SKM-1 treated with dmso at 0.1 percent for 144 hours (cell line): Measurements from ENCODE around the gene DISC1.

Source experiments
- DNase-seq: peaks from one replicate; lab custom pipeline; 2025; ENCODE audit not compliant: unreplicated experiment; lab: John Stamatoyannopoulos, UW

The DISC1 gene

DNA sequence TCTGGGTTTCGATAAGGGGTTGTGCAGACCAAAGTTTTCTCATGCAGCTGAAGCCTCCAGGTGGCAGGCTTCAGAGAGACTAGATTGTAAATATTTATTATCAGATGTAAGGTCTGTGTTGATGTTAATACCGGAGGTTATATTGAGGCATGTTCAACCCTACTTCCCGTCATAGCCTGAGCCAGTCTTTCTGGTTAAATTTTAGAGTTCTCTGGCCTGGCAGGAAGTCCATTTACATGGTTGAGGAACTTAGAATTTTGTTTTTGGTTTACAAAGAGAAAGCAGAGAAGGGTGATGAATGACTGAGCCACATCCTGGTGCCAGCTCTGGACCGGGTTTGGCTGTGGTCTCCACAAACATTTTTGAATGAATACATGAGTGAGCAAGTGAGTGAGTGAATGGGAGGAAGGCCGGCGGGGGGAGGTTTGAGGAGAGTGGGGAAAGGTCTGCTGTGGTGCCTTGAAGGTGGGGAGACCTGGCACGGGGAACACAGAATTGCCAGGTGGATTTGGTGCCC, 218.5 kb downstream of the DISC1 start:
- DNase-seq: no peak

DNA sequence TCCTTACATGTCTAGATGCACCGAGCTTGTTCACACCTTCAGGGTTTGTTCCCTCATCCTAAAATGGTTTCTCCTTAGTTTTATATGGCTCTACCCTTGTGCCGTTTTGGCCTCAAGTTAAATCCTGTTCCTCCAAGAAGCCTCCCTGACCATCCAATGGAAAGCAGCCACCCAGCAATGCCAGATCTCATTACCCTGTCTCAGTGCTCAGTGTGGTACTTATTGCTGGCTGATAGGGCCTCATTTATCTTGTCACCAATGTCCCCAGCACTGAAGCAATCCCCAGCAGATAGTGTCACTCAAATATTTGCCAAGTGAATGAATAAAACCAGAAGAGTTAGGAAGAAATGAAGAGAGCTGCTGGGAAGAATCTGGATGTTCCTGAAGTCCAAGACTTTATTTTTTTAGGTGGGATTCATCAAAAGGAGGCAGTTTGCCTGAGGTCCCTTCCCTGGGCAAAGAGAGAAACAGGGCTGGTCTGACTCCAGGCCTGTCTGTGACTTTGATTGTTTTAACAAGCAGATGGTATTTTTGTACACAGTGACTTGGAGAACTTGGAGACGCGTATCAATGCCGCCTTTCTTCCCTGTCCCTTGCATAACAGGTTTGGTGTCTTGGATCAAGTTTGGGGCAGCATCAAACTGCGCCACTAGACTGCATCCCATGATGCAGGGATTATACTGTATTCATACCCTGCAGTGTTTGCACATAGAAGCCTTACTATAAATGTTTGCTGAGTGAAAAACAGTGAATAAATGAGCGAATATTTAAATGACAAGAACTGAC, 221.2 kb downstream of the DISC1 start:
- DNase-seq: no peak

- DNase-seq: no peak
Measured at GRCh38 chr1:231849981-231850380, 223.4 kb downstream of the DISC1 start.

GRCh38 chr1:231850786-231851185, 224.2 kb downstream of the DISC1 start:
- no peak for DNase-seq

- no peak for DNase-seq
Measured at GRCh38 chr1:231853588-231854207, 227.1 kb downstream of the DISC1 start.

DNA sequence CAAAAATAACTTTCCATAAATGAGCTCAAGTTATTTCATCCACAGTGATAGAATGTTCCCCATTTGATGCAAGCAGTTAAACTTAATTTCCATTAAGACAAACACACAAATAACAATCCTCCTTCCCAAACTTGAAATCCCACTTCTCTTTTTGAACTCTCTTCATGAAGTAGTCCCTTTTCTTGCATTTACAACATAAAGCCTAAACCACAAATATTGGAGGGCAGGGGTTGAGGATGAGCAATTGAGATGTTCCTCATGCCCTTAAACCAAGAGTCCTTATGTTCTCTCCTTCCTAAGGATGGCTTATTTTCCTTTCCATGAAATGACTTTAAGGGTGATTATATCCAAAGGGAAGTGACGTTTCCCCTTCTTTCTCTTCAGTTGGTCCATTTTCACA, 228.8 kb downstream of the DISC1 start:
- no peak for DNase-seq

- no peak for DNase-seq
Measured at GRCh38 chr1:231855926-231856325, 229.3 kb downstream of the DISC1 start.

DNA sequence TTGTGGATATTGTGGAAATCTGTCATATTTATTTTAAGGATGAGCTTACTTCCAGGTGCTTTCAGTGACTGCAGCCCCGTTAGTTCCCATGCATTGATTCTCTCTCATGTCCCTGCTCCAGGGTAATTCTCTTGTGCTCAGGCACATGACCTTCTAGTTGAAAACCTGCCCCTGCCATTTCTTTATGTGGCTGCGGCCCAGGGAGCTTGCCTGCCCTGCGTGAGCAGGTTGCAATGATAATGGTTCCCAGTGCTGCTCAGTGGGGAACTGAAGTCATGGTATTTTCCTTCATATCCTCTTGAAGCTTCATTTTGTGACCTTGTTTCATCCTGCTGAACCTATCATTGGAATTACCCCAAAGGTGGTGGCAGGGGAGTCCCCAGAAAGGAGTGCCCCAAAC, 229.8 kb downstream of the DISC1 start:
- no peak for DNase-seq

DNA sequence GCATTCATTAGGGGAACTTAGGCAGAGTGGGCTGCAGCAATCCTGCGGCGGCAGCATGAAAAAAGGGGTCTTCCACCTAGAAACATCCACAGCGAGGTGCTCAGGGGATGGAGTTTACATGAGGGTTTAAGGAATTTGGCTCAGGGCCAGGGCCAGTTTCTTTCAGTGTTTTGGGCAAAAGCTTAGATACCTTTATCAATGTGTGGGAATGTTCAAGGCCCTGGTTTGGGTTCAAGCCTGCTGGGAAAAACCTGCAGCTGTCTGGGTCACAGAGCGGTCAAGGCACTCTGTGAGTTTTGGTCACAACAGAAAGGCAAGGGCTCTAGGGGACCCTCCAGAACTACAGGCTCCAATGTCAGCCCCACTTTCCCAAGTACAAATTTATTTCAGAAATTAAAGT, 230.3 kb downstream of the DISC1 start:
- no peak for DNase-seq

DNA sequence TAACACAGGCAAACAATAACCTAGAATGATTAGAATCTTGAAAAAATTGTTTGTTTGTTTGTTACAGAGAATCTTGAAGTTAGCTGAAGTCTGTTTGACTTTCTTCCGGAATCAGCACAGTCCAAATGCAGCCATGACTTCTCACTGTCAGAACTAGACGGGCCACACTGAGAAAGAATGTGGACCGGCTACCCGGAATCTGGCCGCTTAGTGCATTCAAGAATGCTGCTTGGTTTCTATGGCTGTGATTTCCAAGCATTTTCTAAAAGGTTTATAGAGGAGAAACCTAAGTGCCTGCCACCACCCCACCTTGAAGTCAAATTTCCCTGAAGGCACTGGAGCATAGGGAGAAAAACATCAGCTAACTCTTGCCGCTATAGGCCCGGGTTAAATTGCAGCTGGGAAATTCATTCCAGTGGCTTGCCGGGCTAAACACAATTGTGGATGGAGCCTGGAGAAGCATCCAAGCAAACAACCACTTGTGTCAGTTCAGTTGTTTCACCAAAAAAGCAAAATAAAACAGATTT, 231.1 kb downstream of the DISC1 start:
- DNase-seq: no peak

DNA sequence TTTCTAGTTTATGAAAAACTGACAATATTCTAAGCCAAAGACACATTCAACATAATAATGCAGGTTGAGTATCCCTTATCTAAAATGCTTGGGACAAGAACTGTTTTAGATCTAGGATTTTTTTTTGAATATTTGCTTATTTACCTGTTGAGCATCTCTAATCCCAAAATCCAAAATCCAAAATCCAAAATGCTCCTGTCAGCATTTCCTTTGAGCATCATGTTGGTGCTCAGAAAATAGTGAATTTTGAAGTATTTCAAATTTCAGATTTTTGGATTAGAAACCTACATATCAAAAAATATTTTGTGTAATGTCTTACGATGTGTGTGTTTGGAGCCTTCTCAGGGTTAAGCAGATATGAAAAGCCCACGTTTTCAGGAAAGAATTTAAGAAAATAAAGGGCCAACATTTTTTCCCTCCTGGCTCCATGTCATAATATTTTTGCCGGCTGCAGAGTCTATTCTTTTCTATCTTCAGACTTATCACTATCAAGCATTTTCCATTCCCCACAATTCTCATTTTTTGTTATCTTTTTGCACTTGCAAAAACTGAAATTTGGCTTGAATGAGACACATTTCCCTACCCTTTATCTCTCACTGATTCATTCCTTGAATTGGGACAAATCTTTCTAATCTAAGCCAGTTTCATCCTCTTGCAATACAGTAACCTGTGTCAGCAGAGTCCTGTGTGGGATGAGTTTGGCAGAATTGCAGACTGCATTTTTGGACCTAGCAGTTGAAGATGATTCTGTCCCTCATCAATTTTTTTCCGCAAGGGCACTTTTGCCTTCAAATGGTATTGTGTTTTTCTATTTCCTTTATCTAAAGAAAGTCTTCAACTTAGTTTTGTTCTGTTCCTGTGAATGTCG, 233.9 kb downstream of the DISC1 start:
- DNase-seq: no peak

DNA sequence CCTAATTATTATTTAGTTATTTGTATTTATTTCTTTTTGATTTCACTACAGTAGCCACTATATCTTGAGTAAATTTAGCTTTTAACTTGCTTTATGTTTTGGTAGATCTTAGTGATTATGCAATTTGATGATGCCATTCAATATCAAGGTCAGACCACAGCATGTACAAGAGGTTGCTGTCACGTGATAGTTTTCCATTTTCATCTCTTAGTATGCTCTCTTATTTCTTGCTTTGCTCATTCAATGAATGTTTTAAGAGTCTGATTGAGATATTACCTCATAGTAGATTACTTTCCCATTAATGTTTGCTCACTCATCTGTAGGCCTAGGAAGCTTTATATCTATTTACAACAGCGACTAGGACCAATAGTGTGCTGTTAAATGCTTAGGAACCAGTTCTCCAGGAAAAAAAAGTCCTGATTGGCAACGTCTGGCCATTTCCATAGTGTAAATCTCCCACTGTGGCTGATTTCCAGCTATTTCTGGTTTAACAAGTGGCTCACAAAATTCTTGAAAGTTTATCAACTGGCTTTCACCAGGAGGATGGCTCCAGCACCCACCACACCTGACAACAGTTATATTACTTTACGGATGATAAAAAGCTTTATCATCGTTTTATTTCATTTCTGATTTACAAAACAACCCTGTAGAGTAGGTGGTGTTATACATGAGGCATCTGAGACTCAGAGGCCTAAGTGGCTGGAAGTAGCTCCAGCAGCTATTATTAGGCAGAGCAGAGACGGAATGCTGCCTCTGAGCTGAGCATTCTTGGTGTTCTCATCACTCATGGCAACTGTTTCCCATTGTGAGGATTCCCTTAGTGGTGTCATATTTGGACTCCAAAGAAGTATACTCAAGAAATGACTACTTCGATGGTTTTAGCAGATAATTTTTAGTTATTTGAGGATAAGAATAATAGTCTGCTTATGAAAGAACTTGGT, 235.2 kb downstream of the DISC1 start:
- DNase-seq: no peak

- DNase-seq: no peak
Measured at GRCh38 chr1:231862611-231863010, 236.0 kb downstream of the DISC1 start.

GRCh38 chr1:231865331-231865730, 238.7 kb downstream of the DISC1 start:
- DNase-seq: no peak

DNA sequence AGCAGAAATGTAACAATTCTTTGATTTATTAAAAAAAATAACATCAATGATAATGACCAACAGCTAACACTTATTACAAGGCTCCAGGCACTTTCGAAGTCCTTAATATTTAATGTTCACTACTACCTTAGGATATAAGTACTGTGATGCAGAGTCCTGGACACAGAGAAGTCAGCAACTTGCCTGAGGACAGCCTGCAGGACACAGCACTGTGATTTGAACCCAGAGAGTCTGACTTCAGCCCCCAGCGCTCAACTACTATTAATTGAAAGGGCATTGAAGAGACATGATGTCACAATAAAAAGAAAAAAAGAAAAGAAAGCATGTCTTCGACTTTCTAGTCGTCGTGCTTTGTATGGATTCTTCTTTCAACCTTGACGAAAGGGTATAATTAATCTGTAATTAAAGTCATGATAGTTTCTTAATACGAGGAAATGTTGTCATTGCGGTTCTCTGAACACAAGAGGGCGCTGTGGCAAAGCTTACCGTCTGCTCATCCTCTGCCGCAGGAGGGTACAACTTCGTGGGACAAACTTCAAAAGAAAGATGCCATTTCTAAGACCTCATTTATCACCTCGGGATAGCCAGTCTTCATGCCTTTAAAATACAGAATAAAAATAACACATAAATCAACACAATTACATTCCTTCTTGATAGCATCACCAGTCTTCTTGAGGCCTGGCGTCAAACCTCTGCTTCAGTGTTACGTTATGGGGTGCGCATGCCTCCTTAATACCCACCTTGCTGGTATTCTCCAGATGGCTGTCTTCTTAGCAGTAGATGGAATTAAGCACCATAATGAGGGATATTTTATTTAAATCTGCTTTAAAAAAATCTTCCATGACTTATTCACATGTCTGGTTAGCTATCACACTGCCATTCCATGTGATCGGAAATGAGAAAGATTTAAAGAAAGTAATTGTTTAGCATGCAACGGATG, 240.1 kb downstream of the DISC1 start:
- peak; percentile 43 for DNase-seq

DNA sequence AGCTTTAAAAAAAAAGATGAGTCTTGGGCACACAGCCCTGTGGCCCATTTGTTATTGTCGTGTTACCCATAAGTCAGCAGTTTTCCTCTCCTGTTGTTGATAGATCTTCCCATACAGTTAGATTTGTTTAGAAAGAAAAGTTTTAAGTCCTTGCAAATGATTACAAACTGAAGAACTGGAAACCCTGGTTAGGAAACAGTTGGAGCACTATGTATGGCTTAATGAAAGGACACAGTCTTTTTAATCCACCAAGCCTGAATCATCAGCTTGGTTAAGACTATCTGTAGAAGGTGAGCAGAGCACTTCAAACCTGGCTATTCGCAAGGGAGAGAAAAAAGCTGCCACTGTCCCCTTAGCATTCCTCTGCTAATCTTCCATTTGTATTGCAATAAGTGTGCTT, 241.0 kb downstream of the DISC1 start:
- no peak for DNase-seq

DNA sequence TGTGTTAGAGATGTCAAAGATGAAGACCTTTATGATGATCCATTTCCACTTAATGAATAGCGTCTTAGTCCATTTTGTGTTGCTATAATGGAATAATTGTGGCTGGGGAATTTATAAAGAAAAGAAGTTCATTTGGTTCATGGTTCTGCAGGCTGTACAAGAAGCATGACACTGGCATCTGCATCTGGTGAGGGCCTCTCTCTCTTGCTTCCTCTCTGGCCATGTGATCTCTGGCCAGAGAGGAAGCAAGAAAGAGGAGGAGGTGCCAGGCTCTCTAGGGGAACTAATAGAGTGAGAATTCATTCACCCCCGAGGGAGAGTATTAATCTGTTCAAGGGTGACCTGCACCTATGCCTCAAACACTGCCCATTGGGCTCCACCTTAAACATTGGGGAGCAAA, 242.8 kb downstream of the DISC1 start:
- DNase-seq: peak; percentile 73

- DNase-seq: no peak
Measured at GRCh38 chr1:231871471-231871870, 244.9 kb downstream of the DISC1 start.

DNA sequence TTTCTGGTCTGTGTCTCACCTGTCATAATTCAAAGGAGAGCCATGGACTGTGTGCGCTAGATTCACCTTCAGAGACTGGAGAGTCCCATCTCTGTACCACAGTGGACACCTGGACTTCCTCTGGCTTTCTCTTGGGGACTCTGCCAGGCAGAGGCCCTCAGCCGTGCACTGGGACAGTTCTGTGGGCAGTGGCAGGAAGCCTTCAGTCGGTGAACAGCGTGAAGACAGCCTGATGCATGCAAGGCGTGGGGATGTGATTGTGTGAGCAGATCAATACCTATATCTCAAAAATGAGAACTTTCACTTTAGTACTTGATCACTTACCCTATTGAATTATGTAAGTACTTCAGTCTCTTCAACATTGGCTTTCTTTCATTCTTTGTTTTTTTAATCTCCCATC, 245.3 kb downstream of the DISC1 start:
- DNase-seq: no peak
